Frontal cortex (tissue), 4 donors: Measurements from ENCODE around the gene FRMD4B. TPM values are rescaled to one million over a fixed set of nuclear protein-coding genes. Genes with fewer than 3 reads are reported as not detected.

Experiments
- DNase-seq, 2 donors: peaks; one replicate each; pipeline ENCODE4 v3.0.0; 2012; ENCODE audit warnings: low spot score in 2 of 2
- FAIRE-seq: peaks from 2 replicates; lab custom pipeline; 2012; peaks lifted over from hg19 to GRCh38; lab: Jason Lieb, UNC
- total RNA-seq: library from RNA; depleted of rRNA; stranded (reverse); fragments of >200 nt; gene quantifications from one replicate; pipeline ENCODE4 v1.2.3, GENCODE V29; 2014
- donor health status: control.
- donor health status: control.
- donor health status: control.

Gene FRMD4B
- total RNA-seq, 1 donor from 2014 or later = 72.2 TPM

DNA sequence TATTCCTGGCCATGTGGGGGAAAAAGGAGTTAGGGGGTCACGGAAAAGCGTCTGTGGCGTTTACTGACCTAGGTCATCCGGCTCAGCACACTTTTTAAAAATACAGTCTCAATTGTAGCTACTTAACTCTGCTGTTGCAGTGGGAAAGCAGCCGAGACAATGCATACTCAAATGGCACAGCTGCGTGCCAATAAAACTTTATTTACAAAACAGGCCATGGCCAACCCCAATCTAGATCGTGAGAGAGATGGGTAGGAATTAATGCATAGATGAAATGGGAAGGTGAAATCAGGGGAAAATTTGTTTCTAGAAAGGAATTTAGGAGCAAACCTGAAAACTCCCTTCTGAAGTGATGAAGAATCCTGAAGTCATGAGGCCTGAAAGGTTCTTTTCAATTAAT, 22.0 kb upstream of the FRMD4B start:
- FAIRE-seq = no peak

DNA sequence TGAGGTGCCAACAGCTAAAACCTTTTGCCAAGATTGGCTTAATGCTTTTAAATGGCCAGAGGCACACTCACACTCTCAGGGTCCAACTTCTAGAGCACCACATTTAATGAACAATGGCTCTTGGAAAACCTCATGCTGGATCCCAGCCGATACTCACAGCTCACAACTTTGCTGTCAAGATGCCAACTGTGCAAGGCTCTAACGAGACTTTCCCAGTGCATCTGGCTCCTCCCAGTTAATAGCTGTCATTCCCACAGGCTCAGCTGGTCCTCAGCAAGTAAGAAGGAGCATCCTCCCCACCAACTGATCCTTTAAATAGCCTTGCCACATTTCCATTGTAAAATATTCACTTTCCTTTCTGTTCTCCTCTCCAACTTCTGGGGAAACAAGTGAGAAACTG, 20.3 kb upstream of the FRMD4B start:
- no peak for FAIRE-seq
- DNase-seq = no peak

More for the DNA sequence above, 22.0 kb upstream of the FRMD4B start:
- DNase-seq = no peak

DNA sequence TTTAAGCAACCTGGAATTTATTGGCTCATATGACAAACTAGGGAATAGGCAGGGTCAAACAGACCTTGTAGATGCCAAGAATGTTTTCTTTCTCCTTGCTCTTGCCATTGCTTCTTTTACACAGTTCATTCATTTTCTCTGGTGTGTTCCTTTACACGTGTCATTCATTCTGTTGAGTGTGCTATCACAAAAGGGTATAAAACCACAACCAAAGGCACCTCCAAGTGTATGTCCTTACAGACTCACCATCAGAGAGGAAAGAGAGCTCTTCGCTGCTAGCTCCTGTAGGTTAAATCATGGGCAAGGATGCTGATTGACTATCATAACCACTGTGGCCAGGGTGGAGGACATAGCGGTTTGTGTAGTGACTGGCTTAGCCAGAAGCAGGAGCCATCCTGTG, 19.2 kb upstream of the FRMD4B start:
- FAIRE-seq = no peak
- DNase-seq = no peak

DNA sequence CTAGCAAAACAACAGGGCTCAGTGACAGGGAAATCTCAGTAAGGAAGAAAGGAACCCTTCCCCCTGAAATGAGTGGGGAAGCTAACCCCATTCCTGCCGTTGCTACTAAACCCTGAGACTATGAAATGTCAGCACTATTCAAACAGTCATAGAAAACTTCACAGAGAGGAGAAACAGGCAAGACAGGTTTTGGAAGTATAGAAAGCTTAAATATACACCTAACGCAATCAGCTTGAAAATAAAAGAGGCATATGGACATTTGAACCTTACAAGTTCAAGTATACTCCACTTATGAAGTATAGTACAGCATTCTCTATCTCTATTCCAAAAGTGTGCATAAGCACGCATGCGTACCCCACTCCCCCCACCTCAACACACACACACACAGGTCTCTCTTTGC, 17.6 kb upstream of the FRMD4B start:
- DNase-seq (no peak), FAIRE-seq (no peak)

DNA sequence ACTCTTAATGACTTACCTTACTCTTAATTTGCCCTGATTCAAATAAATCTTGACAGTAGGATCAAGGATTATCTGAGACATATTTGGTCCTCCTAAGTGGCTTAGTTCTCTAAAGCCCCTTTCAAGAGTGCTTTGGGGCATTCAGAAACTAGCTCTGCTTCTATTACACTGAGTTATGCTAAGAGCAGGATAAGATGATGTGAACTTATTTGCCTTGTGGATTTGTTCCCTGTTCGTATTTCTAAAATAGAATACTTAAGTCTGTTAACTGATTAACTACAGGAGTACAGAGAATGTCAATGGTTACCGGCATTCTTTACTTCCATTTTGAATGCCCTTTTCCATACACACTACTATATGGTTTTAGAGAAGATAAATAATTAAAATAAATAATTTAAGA, 14.8 kb upstream of the FRMD4B start:
- FAIRE-seq (no peak), DNase-seq (no peak)

DNA sequence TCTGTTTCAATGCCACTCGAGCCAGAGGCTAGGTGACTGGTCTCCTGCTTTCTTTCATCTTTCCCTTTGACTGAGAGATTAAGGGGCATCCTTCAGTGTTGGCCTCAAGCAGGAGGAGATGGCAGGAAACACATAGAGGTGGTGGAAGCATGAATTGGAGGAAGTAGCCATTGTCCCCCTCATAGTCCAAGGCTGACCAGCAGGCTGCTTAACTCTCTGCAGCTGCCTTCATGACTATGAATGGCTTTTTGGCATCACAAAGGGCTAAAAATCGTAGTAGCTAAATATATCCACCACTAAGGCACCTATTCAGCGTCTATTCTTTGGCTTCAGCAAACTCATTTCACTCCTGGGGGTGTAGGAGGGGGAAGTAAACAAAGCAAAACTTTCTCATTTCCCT, 7.0 kb upstream of the FRMD4B start:
- FAIRE-seq (no peak), DNase-seq (no peak)

DNA sequence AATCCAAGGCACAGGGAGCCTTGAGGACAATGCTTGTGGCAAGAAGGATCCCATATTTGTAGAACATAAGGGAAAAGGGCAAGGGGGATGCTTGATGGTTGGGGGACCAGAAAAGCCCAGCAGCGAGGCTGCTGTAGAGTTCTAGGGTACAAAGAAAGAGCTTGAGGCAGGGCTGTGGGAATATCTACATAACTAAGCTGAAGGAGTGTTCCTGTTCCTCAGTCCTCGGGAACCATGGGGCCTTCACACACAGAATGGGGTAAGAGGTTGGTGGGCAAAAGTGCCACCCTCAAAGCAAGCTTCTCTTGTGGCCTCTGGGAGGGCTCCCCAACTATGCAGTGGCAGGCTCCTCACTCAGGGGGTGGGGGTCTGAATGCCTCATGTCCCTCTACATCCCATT, 6.5 kb upstream of the FRMD4B start:
- FAIRE-seq = no peak

DNA sequence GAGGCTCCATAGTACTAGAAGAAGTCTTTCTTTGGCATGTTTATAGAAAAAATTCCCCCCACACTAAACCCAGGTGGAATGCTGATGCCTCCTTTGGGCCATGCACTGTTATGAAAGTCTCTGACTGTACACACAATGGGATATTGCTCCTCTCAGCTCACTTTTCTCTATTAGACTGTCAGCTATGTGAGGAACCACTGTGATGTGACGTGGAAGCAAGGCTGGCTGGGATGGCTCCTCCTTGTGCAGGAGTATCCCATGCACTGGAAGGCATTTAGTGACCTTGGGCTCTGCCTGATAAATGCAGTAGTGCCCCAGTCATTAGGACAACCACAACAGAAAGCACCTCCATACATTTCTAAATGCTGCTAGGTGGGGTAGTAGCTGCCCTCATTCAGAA, 5.7 kb upstream of the FRMD4B start:
- DNase-seq = no peak
- no peak for FAIRE-seq

More for the DNA sequence above, 6.5 kb upstream of the FRMD4B start:
- DNase-seq = no peak

DNA sequence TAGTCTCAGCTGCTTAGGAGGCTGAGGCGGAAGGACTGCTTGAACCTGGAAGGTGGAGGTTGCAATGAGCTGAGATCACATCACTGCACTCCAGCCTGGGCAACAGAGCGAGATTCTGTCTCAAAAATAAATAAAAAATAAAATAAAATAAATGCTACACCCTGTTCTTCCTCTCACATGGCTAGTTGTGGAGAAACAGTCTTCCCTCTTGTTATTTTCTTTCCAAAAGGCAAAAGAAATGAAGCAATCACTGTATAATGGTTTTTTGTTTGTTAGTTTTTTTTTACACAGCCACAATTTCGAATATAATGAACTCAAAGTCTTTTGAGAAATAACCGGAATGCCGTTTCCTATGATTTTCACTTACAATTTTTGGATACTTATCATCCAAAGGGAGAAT, 4.9 kb upstream of the FRMD4B start:
- DNase-seq (no peak), FAIRE-seq (no peak)

DNA sequence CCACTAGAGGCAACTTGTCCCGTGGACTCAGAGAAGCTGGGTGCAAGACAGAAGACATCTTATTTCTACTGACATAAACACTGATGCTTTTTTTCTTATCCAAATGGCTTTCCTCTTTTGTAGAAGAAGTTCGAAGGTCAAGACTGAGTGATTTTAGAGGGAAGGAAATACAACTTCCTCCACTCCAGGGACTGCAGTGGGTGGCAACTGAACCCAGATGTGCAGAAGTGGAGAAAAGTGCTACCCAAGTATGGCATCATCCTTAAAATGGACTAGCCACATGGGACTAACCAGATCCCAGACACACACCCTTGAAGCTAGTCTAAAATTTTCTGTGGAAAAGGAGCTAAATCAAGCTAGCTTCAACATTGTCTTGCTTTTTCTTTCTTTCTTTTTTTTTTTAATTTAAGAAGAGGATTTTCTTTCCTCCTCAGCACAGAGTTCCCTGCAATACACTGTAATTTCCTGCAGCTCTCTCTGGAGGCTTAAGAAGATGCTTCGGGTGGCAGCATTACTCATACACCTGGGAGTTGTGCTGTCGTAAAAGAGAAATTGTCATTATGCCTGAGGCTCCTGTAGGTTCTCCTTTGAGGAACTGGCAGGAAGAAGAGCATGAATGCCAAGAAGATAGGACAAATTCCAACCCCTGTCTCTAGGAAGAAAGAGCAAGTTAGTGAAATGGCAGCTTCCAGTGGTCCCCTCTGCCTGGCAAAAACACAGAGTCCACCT, 3.8 kb upstream of the FRMD4B start:
- FAIRE-seq (no peak), DNase-seq (no peak)

DNA sequence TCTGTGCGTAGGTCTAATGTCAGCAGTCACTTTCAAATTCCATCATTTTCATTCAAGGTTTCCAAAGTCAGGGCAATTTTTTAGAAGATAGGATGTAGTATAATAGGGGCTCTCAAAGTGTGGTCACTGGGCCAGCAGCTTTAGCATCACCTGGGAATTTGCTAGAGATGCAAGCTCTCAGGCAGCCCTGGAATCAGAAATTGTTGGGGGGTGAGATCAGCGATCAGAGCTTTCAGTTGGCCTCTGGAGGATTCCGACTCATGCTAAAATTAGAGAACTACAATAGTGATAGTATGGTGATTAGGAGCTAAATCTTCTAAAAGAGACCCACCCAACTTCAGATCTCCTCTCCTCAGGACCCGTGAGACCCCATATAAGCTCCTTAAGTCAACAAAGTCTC, 2.4 kb upstream of the FRMD4B start:
- FAIRE-seq (no peak), DNase-seq (no peak)

DNA sequence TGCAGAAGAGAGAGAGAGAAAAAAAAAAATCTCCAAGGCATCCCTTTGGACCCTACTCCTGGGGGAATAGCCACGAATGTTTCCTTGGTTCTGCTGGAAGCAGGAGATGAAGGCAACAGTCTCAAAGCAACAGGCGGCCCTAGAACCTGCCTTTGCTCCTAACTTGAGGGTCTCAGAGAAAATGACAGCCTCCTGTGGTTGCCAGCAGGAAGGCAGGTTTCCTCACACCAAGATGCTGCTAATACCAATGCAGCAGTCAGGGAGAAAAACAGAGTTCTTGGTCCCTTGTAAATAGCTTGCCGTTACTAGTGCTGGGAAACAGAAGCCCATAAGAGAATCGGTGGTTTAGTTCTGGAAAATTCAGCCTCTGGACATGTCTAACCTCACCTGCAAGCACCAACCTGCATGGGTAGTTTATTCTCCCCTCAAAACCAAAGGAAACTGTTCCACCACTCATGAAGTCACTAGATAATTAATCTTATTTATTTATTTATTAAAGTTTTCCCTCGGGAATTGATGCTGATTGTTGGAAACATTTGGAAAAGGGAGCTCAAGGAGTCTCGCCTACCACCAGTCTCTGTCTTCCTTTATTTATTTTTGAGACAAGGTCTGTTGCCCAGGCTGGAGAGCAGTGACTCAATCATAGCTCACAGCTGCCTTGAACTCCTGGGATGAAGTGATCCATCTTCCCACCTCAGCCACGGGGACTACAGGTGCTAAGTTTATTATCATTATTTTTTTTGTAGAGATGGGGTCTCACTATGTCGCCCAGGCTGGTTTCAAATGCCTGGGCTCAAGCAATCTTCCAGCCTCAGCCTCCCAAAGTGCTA, 883 bp upstream of the FRMD4B start:
- DNase-seq = no peak
- FAIRE-seq = no peak

DNA sequence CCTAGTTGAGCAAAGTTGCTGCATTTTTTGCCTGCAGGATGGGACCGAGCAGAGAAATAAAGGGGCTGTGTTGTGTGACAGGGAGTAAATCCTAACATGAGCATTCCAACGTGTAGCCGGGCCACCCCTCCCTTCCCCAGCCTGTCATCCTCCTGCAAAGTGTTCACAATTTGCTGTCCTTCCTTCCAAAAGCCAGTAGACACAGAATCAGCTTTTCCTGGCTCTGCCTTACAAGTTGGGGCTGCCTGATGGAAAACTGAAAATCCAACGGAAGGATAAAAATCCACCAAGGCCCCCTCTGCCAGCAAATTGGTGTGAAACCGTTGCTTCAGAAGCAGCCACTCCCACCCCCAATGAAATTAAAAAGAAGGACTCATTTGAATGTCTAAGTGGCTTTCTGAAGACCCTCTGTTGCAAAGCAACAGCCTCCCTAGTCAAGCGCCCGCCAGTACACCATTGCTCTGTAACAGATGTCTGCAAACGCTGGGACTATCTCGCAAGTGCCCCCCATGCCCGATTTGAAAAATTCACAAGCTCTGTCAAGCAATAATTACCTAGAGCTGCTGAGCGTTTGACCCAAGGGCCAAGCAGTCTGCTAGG, 665 bp downstream of the FRMD4B start:
- FAIRE-seq = no peak

DNA sequence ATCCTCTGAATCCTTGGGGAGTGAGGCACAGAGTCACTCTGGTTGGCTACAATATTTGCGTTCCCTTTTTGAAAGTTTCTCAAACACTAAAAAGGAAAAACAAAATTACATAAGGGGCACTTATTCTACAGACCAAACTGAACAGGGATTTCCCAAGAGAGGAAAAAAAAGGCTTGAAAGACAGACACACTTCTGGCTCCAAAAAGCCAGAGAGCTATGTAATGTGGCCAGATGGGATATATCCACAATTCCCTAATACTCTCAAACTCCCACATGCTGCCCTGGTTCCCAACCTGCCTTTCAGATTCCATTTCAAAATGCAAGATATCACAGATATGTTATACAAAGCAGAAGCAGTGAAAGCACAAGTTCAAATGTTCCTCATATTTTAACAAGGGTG, 1.6 kb downstream of the FRMD4B start:
- FAIRE-seq (no peak), DNase-seq (no peak)

More for the DNA sequence above, 665 bp downstream of the FRMD4B start:
- DNase-seq = no peak

DNA sequence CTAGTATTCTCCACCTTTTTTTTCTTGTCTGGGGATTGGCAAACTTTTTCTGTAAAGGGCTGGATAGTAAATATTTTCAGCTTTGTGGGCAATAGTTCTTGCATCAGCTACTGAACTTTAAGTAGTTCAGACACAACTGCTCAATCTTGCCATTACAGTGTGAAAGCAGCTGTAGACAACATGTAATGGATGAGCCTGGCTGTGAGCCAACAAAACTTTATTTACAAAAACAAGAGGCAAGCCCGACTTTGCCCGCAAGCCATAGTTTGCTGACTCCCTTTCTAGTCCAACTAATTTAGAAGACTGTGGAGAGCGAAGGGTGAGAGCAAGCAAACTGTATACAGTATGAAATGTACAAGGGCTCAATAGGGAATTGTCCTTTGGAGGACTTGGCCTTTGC, 6.2 kb downstream of the FRMD4B start:
- DNase-seq (no peak), FAIRE-seq (no peak)

DNA sequence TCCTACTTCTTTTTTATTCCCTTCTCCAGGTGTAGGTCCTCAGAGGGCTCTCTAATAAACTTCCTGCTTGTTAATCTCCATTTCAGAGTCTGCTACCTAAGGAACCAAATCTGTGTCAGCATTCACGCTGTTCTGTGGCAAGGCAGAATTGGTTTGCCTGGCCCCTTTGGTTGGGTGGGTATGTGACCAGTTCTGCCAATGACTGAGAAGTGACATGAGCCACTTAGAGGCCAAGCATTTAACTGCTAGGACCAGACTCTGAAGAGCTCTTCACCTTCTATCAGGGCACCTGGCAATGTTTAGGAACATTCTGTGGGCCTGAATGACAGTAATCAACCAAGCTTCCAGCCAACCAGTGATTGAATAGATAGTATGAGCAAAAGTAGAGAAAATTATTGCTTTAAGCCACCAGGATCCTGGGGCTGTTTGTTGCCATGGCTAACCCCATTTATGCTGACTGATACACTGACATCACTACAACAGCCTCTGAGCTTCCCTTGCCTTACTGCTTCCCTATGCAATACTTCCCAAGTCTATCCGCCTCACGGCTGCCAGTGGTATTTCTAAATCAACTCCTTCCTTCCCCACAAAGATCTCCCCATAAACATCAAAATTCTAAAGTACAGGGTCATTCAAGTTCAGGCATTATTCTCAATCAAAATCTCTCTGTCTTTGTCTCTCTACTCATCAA, 7.6 kb downstream of the FRMD4B start:
- no peak for FAIRE-seq

DNA sequence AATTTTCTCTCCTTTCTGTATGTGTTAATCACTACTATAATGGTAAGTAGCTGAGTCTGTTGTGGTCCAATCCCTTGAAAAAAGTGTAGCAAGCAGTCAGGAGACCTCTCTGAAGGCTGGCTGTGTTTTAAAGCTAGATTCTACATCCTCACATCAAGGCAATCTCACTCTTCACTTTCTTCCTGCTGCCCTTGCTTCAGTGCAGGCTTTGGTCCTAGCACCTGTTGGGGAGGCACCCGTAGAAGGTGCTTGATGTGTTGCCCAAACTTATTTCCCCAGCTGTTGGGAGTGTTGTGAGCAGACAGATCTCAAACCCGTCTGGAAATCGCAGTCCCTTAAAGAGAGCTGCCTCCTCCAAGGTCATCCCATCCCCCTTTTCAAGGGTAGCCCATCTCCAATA, 8.6 kb downstream of the FRMD4B start:
- DNase-seq (no peak), FAIRE-seq (no peak)

More for the DNA sequence above, 7.6 kb downstream of the FRMD4B start:
- no peak for DNase-seq

DNA sequence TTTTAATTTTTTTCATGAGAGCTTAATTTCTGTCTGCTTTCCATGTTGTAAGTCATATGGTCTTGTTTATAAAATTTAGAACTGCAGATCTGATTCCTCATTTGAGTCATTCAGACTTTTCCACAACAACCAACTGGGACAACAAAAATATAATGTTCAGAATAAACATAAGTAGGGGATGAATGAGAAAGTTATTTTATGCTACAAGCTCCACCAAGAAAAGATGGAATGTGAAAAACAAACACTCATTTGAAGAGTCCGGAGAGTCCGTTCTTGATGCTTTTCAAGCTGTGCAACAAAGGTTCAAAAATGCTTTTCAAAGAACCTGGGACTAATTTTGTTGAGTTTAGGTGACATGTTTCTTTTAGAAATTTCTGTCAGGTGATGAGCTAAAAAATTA, 9.2 kb downstream of the FRMD4B start:
- FAIRE-seq = no peak

DNA sequence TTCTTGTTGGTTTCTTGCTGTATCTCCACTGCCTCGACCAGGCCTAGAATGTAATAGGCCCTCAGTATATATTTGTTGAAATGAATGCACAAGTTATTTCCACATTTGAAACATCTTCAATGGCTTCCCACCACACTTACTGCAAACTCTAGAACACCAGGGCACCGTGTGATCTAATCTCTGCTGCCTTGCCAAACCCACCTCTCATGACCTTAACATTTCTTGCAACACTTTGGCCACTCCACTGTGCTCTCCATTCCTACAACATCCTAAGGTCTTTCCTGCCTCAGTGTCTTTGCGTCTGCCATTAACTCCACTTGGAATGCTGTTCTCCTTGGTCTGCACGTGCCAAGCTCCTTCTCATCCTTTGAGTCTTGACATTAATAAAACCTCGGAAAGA, 14.1 kb downstream of the FRMD4B start:
- DNase-seq (no peak), FAIRE-seq (no peak)

More for the DNA sequence above, 9.2 kb downstream of the FRMD4B start:
- no peak for DNase-seq

DNA sequence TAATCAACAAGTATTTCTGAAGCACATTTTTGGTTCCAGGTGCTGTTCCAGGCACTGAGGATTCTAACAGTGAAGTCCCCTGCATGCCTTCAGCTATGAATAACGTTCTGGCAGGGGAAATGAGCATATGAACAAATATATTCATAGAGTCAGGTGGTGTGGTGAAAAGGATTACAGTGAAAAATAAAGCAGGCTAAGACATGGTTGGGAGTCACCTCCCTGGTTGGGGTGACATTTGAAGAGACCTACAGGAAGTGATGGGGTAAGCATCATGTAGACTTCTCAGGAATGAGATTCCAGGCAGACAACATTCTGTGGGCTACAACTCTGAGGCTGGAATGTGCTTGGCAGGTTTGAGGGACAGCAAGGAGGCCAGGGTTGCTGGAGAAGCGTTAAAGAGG, 15.0 kb downstream of the FRMD4B start:
- FAIRE-seq (no peak), DNase-seq (no peak)
